Esophagus muscularis mucosa (tissue), 4 donors: ENCODE data around the gene PTPRN2. TPM values are rescaled to one million over a fixed set of nuclear protein-coding genes. Genes with fewer than 3 reads are reported as not detected.

Source experiments
- DNase-seq: peaks from one replicate; pipeline ENCODE4 v3.0.0-alpha.2; 2017; ENCODE audit errors: extremely low spot score
- H3K27ac ChIP-seq, 4 donors: fragments of 200-600 bp; sonication (generic); replicated peaks in 1 of 4; 1 replicate in 3 of 4; 2 replicates in 1 of 4; pipeline ENCODE4 v1.5.1; 2016 to 2019; ENCODE audit warnings: mild to moderate bottlenecking in 1 of 4
- H3K27me3 ChIP-seq, 4 donors: fragments of 200-600 bp; sonication (generic); one replicate each; pipeline versions ENCODE4 v1.5.1 to v1.6.0; 2016 to 2019
- H3K36me3 ChIP-seq, 4 donors: fragments of 200-600 bp; sonication (generic); one replicate each; pipeline ENCODE4 v1.5.1; 2016 to 2019
- H3K4me1 ChIP-seq, 4 donors: fragments of 200-600 bp; sonication (generic); one replicate each; pipeline ENCODE4 v1.5.1; 2016 to 2019
- H3K4me3 ChIP-seq, 4 donors: fragments of 200-600 bp; sonication (generic); 1 replicate in 2 of 4; 2 replicates in 2 of 4; pipeline ENCODE4 v1.5.1; 2016 to 2019; ENCODE audit warnings: mild to moderate bottlenecking in 4 of 4, moderate library complexity in 1 of 4
- H3K9me3 ChIP-seq, 4 donors: fragments of 200-600 bp; sonication (generic); 1 replicate in 3 of 4; 2 replicates in 1 of 4; pipeline ENCODE4 v1.5.1; 2016 to 2019
- EP300 ChIP-seq: sonication (generic); formaldehyde crosslinking; IDR thresholded peaks from one replicate; pipeline ENCODE4 v1.6.1; 2017; ENCODE audit warnings: antibody characterized with exemption
- POLR2A ChIP-seq: fragments of 450-650 bp; IDR thresholded peaks from one replicate; pipeline ENCODE4 v1.6.1; 2017; ENCODE audit warnings: antibody characterized with exemption, moderate library complexity, mild to moderate bottlenecking, low read depth
- POLR2AphosphoS5 ChIP-seq, 2 donors: sonication (generic); formaldehyde crosslinking; IDR thresholded peaks; one replicate each; pipeline ENCODE4 v1.6.1; 2017; ENCODE audit warnings: antibody characterized with exemption in 2 of 2
- WGBS: methylation state at CpG from one replicate; pipeline ENCODE4 v1.1.5; 2018; 5-methylcytosine and 5-hydroxymethylcytosine counted together
- intact Hi-C: fragments of 100-400 bp; cut with DNase I; formaldehyde crosslinking; loops from one replicate; pipeline ENCODE4 v1.15.1; 2023
- total RNA-seq, 4 donors: library from RNA; depleted of rRNA; stranded (reverse); fragments of >200 nt; gene quantifications; one replicate each; pipeline versions ENCODE4 v1.1.0 to v1.2.1, GENCODE V29; 2016
- TF ChIP-seq, protein P1 (sequence below), 3 experiments: fragments of 200-600 bp in 2 of 3; fragments of 450-650 bp in 1 of 3; sonication (generic) in 2 of 3; IDR thresholded peaks; one replicate each; pipeline ENCODE4 v1.5.1; 2017 to 2019; ENCODE audit warnings: antibody characterized with exemption in 3 of 3, mild to moderate bottlenecking in 2 of 3, moderate library complexity in 1 of 3

The PTPRN2 gene
- total RNA-seq, 4 donors from 2014 or later = 2.1 to 3.1 (median 3.1) TPM

- 88% methylated on average over 13 of the region's 14 CpGs for WGBS
- no peaks in the 10 kb centered on the region for H3K27me3 ChIP-seq
- no peaks in the 10 kb centered on the region for H3K4me1 ChIP-seq
- no peaks in the 10 kb centered on the region for H3K9me3 ChIP-seq
- peak; percentile 57 for DNase-seq
- TF ChIP-seq, protein P1, sequence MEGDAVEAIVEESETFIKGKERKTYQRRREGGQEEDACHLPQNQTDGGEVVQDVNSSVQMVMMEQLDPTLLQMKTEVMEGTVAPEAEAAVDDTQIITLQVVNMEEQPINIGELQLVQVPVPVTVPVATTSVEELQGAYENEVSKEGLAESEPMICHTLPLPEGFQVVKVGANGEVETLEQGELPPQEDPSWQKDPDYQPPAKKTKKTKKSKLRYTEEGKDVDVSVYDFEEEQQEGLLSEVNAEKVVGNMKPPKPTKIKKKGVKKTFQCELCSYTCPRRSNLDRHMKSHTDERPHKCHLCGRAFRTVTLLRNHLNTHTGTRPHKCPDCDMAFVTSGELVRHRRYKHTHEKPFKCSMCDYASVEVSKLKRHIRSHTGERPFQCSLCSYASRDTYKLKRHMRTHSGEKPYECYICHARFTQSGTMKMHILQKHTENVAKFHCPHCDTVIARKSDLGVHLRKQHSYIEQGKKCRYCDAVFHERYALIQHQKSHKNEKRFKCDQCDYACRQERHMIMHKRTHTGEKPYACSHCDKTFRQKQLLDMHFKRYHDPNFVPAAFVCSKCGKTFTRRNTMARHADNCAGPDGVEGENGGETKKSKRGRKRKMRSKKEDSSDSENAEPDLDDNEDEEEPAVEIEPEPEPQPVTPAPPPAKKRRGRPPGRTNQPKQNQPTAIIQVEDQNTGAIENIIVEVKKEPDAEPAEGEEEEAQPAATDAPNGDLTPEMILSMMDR (IDR thresholded peaks at IDR 0.05) = no peak
- TF ChIP-seq POLR2AphosphoS5 (IDR thresholded peaks at IDR 0.05) (no peak), POLR2A (no peak), EP300 (no peak)
- H3K27ac ChIP-seq = no peak overlapping the region
- no peak overlapping the region for H3K4me3 ChIP-seq
- H3K36me3 ChIP-seq = no peaks in the 10 kb centered on the region
- intact Hi-C loops = no loop called here
Observed at GRCh38 chr7:158247758-158248487, 339.7 kb downstream of the PTPRN2 start.

GRCh38 chr7:158246960-158247673 lies 340.5 kb downstream of the PTPRN2 start:
- peak; percentile 57 for DNase-seq
- no peaks in the 10 kb centered on the region for H3K4me1 ChIP-seq
- TF ChIP-seq, protein P1 (IDR thresholded peaks at IDR 0.05) = no peak
- TF ChIP-seq POLR2A = no peak
- no peak for TF ChIP-seq EP300
- TF ChIP-seq POLR2AphosphoS5 (IDR thresholded peaks at IDR 0.05) = no peak
- H3K36me3 ChIP-seq = no peaks in the 10 kb centered on the region
- no peak overlapping the region for H3K27ac ChIP-seq
- WGBS = 85% methylated on average over 22 of the region's 28 CpGs
- H3K9me3 ChIP-seq = no peaks in the 10 kb centered on the region
- H3K4me3 ChIP-seq = no peak overlapping the region
- no peaks in the 10 kb centered on the region for H3K27me3 ChIP-seq
- intact Hi-C loops = no loop called here

GRCh38 chr7:158246272-158246959 lies 341.2 kb downstream of the PTPRN2 start:
- no peaks in the 10 kb centered on the region for H3K9me3 ChIP-seq
- no peaks in the 10 kb centered on the region for H3K27me3 ChIP-seq
- H3K36me3 ChIP-seq = no peaks in the 10 kb centered on the region
- TF ChIP-seq POLR2AphosphoS5 (IDR thresholded peaks at IDR 0.05) = no peak
- TF ChIP-seq POLR2A = no peak
- TF ChIP-seq, protein P1 (IDR thresholded peaks at IDR 0.05) = no peak
- TF ChIP-seq EP300 = no peak
- H3K27ac ChIP-seq = no peak overlapping the region
- intact Hi-C loops = no loop called here
- H3K4me1 ChIP-seq = no peaks in the 10 kb centered on the region
- DNase-seq = peak; percentile 55
- no peak overlapping the region for H3K4me3 ChIP-seq
- WGBS = 88% methylated on average over 24 of the region's 24 CpGs

DNA sequence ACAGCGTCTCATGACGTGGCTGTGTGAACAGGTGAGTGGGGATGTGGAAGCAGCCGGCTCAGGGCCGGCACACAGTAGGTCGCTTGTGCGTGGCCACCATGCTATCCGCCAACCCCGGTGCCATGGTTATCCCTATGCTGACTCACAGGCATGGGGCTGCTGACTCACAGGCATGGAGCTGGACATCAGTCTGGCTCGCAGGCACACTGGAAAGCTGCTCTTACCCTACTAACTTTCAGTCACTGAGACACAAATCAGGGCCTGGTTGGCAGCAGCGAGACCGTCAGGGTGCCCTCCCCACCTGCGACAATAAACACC lies 341.9 kb downstream of the PTPRN2 start:
- no peak for TF ChIP-seq EP300
- TF ChIP-seq, protein P1 (IDR thresholded peaks at IDR 0.05) = no peak
- no peak for TF ChIP-seq POLR2A
- TF ChIP-seq POLR2AphosphoS5 (IDR thresholded peaks at IDR 0.05) = no peak
- Histone ChIP-seq H3K9me3 (no peaks in the 10 kb centered on the region), H3K27ac (no peak overlapping the region), H3K4me3 (no peak overlapping the region), H3K36me3 (no peaks in the 10 kb centered on the region), H3K27me3 (no peaks in the 10 kb centered on the region), H3K4me1 (no peaks in the 10 kb centered on the region)
- intact Hi-C loops = no loop called here
- WGBS = 98% methylated on average over 9 of the region's 12 CpGs
- no peak for DNase-seq
